B cell (primary cell): ENCODE data around the gene COL19A1.

Experiments used
- CTCF ChIP-seq: fragments of 200-600 bp; IDR thresholded peaks from one replicate; pipeline ENCODE4 v1.8.0; 2022; ENCODE audit warnings: antibody characterized with exemption, mild to moderate bottlenecking
- EZH2 ChIP-seq: IDR thresholded peaks from 2 replicates; pipeline ENCODE4 v1.6.1; 2012; ENCODE audit warnings: borderline replicate concordance, low read depth, mild to moderate bottlenecking, moderate library complexity, low read length; ENCODE audit not compliant: insufficient read depth, poor library complexity, severe bottlenecking

DNA sequence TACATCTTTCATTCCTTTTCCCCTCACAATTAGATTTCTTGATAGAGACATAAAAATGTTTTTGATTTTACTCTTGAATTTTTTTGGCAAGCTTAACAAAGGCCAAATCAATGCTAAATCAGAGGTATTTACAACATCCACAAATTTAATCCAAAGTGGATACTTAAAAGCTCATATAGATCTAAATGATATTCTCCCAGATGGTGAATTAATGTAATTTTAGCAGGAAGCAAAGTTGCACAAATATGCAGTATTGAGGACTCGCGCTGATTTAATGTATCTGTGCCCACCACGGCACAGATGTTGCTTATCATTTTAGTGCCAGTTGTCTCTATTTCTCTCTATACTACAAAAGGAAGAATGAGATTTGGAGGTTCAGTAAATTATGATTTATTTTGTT is 167.4 kb downstream of the COL19A1 start:
- TF ChIP-seq CTCF = no peak
- no peak for TF ChIP-seq EZH2
